H7 (cell line): ENCODE measurements around the gene ELP6. TPM values are rescaled to one million over a fixed set of nuclear protein-coding genes. Genes with fewer than 3 reads are reported as not detected.
"Not testable (repeated sequence)": the region's sequence is repeated elsewhere in the genome, so short reads cannot be mapped to it uniquely, and the experiment has no call there.

Experiments
- DNase-seq: peaks from one replicate; pipeline ENCODE4 v3.0.0; 2012
- H3K27me3 ChIP-seq: 2 replicates; pipeline ENCODE4 v1.6.0; 2011; ENCODE audit warnings: mild to moderate bottlenecking, low read length; ENCODE audit not compliant: control insufficient read depth, insufficient read depth
- H3K36me3 ChIP-seq: replicated peaks from 2 replicates; pipeline ENCODE4 v1.5.1; 2011; ENCODE audit warnings: low read length; ENCODE audit not compliant: control insufficient read depth, insufficient read depth
- H3K4me3 ChIP-seq: 2 replicates; pipeline ENCODE4 v1.5.1; 2011; ENCODE audit warnings: low read depth, mild to moderate bottlenecking, control low read depth, low read length, moderate library complexity; ENCODE audit not compliant: insufficient read depth
- total RNA-seq: library from RNA; depleted of rRNA; stranded (reverse); fragments of >200 nt; shearing (Covaris generic); gene quantifications from 2 replicates; pipeline ENCODE4 v1.2.3, GENCODE V29; 2014

The ELP6 gene
- total RNA-seq, 1 experiment from 2014 or later, result 63.5 TPM

DNA sequence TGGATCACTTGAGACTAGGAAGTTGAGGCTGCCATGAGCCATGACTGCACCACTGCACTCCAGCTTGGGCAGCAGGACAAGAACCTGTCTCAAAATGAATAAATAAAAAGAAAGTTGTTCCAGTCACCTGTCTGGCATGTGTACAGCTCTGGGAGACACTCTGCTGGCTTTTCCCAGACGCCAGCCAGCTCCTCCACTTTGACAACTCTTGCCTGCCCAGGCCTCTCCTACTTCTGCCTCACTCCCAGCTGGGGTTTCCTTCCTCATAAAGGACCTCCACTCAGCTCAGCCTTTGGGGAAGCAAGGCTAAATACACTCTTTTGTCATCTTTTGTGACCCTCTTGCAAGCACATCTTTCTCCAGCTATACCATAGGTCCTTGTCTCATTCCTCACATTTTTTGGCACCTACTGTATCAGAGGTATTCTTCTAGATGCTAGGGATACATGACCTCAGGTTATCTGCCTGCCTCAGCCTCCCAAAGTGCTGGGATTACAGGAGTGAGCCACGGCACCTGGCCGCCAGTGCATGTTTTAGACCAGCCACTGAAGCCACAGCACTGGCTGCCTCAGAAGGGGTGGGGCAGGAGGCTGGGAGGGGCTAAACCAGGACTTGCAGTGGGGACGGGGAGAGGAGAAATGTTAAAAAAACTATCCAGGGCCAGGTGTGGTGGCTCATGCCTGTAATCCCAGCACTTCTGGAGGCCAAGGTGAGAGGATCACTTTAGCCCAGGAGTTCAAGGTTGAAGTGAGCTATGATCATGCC, 10.0 kb upstream of the ELP6 start:
- Histone ChIP-seq H3K27me3 (peaks cover 9% of the 10 kb centered on the region), H3K4me3 (no peak overlapping the region), H3K36me3 (no peaks in the 10 kb centered on the region)
- no peak for DNase-seq

DNA sequence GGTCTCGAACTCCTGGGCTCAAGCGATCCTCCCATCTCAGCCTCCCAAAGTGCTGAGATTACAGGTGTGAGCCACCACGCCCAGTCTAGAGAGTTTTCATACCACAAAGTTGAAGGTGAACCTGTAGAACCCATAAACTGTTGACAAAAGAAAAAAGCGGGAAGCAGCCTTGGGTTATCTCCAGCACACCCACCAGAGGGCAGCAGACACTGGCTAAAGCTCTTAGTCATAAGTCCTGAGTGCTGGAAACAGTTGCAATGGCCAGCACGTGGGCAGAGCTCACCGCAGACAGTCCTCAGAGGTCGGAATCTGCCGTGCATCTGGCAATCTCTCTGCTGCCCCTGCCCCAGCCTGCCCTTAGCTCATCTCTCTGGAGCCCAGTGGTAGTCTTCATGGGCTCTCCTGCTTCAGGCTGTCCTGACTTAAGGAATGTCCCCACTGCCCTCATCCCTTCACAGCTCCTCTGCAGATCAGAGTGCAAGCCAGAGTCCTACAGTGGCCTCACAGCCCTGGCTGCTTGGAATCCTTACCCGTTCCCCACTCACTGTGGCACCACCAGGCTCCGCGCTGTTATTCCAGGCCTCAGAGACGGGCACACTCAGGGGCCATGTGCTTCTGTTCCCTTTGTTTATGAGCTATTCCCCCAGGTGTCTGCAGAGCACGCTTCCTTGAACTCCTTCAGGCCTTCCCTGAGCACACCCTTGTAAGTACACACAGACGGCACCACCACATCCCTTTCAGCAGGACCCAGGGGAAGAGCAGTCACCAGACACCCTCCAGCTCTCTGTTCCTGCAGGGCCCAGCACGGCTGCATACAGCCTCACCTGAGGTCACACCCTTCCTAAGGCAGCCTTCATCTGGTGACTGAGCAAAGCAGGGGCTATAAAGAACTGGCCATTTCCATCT, 8.8 kb upstream of the ELP6 start:
- DNase-seq, result peak; percentile 83
- Histone ChIP-seq H3K27me3 (peaks cover 9% of the 10 kb centered on the region), H3K36me3 (no peaks in the 10 kb centered on the region), H3K4me3 (no peak overlapping the region)

DNA sequence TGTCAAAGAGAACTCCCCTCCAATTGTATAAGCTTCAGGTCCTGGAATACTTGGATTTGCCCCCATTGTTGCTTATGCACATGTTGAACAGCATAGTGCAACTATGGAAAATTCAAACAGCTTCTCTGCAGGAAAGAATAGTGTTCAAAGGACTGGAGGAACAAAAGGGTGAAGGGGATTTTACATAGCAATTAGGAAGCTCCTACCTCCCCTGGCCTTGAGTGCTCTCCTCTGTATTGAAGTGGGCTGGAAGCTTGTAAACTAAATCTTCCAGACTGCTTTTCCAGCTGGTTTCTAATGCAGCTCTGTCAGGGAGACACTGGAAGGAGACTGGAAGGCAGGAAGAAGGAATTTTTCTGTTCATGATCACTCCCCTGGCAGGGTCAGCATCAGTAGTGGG, 7.2 kb upstream of the ELP6 start:
- Histone ChIP-seq H3K36me3 (no peaks in the 10 kb centered on the region), H3K4me3 (no peak overlapping the region), H3K27me3 (peaks cover 9% of the 10 kb centered on the region)
- DNase-seq, result peak; percentile 60

DNA sequence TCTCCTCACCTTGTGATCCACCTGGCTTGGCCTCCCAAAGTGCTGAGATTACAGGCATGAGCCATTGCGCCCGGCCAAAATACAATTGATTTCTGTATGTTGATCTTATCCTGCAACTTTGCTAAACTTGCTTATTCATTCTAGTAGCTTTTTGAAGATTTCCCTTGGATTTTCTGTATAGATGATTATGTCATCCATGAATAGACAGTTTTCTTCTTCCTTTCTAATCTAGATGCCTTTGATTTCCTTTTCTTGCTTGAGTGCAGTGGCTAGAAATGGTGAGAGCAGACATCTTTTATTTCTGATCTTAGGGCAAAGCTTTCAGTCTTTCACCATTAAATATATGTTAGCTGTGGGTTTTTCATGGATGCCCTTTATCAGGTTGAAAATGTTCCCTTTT, 4.4 kb upstream of the ELP6 start:
- H3K36me3 ChIP-seq, result no peaks in the 10 kb centered on the region
- H3K4me3 ChIP-seq, result no peak overlapping the region
- H3K27me3 ChIP-seq, result peaks cover 8% of the 10 kb centered on the region
- no peak for DNase-seq

DNA sequence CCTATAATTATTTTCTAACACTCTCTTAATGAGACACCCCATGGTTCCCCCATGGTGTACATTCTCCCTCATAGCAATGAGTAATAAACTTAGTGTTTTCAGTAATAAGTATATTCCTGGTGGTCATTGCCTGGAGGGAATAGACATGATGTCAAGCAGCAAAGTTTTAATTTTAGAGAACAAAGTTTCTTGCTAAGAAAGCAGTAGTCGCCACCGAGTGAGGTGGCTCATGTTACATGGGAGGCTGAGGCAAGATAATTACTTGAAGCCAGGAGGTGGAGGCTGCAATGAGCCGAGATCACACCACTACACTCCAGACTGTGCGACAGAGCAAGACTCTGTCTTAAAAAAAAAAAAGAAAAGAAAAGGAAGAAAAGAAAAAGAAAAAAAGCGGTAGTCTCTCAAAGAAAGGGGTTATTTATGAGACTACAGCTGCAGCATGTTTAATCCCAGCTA, 2.4 kb upstream of the ELP6 start:
- H3K27me3 ChIP-seq, result no peaks in the 10 kb centered on the region
- no peak overlapping the region for H3K4me3 ChIP-seq
- no peaks in the 10 kb centered on the region; the same call in 1 of the 2 replicates for H3K36me3 ChIP-seq
- no peak for DNase-seq

DNA sequence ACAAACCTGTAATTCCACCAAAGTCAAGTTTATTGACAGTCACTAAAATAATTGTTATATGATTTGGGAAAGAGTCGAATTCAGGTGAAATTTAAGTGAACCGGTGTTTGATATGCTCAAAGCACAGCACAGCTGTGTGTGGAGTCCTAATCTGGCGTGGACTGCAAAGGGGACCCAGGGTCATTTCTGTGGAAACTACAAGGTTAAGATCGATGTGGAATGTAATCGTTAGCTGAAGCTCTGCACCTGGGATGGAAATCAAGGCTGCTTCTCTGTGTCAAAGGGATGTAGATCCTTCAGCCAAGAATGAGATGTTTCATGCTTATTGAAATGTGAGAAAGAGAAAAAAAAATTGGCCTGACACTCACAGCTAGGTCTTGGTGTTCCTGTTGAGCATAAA, 1.6 kb upstream of the ELP6 start:
- H3K4me3 ChIP-seq, result no peak overlapping the region
- no peak for DNase-seq
- H3K27me3 ChIP-seq, result no peaks in the 10 kb centered on the region
- peaks cover 4% of the 10 kb centered on the region for H3K36me3 ChIP-seq

DNA sequence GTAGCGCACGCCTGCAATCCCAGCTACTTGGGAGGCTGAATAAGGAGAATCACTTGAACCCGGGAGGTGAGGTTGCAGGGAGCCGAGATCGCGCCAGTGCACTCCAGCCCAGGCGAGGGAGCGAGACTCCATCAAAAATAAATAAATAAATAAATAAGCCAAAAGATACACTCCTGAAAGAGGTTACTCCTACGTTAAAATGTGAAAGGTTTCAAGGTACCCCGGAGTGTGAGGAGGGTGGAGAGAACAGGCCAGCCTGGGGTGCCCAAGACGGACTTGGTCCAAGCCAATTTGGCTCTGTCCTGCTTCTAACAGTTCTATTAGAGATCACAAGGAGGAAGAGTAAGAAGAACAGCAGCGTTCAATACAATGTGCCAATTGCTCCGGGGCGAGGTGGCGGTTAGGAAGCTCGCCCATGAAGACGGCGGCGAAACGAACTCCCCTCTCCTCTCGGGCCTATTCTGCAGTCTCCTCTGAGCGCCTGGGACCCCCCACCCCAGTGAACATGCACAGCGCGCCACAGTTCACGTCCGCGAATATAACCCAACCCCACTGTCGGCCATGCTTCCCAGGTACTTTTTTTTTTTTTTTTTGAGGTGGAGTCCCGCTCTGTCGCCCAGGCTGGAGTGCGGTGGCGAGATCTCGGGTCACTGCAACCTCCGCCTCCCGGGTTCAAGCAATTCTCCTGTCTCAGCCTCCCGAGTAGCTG, 942 bp downstream of the ELP6 start:
- peak; percentile 52 for DNase-seq
- H3K27me3 ChIP-seq, result no peaks in the 10 kb centered on the region

DNA sequence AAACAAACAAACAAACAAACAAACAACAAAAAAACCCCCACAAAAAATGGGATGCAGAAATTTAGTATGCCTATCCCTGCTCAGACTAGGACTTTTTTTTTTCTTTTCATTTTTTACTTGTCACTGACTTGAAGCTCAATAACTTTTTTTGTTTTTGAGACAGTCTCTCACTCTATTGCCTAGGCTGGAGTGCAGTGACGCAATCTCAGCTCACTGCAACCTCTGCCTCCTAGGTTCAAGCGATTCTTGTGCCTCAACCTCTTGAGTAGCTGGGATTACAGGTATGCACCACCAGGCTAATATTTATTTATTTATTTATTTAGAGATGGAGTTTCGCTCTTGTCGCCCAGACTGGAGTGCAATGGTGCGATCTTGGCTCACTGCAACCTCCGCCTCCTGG, 8.2 kb downstream of the ELP6 start:
- DNase-seq, H3K4me3 ChIP-seq, H3K27me3 ChIP-seq: not testable (repeated sequence)
- H3K36me3 ChIP-seq, result peaks cover 29% of the 10 kb centered on the region

More for the DNA sequence above, 942 bp downstream of the ELP6 start:
- H3K4me3 ChIP-seq, result peak overlapping the region; percentile 80
- H3K36me3 ChIP-seq, result peaks cover 7% of the 10 kb centered on the region

DNA sequence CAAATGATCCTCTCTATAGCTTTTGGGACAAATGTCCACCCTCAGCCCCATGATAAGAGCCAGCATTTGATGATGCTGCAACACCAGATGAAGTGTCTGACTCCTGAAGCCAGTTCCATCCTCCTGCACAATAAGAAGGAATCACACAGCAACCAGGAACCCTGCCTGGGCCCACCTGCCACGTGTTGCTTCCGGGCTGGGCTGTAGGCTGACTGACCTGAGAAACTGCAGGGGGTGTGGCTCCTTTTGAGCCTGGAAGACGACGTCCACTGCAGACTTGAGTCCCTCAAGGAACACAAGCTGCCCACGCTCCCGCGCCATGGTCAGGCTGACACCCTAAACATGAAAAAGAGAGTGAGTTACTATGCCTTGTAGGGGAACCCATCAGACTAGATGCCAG, 9.4 kb downstream of the ELP6 start:
- Histone ChIP-seq H3K4me3 (no peak overlapping the region), H3K36me3 (peaks cover 28% of the 10 kb centered on the region), H3K27me3 (no peaks in the 10 kb centered on the region)
- no peak for DNase-seq

DNA sequence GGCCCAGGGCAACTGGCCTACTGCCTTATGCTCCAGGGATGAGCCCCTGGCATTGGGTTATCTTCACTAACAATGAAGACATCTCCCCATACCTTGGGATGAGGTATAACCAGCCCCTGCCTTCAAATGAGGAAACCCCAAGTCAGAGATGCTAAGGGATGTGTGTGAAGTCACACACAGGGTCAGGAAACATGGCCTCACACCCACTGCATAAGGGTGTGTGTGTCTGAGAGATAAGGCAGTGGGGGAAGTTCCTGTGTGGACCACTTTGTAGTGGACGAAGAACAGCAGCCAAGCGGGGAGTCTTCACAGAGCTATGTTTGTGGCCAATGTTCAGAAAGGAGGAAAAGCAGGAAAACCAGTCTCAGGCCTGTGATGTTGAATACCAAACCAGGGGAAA, 10.5 kb downstream of the ELP6 start:
- DNase-seq, result no peak
- H3K36me3 ChIP-seq, result peaks cover 32% of the 10 kb centered on the region
- no peaks in the 10 kb centered on the region for H3K27me3 ChIP-seq
- H3K4me3 ChIP-seq, result no peak overlapping the region

DNA sequence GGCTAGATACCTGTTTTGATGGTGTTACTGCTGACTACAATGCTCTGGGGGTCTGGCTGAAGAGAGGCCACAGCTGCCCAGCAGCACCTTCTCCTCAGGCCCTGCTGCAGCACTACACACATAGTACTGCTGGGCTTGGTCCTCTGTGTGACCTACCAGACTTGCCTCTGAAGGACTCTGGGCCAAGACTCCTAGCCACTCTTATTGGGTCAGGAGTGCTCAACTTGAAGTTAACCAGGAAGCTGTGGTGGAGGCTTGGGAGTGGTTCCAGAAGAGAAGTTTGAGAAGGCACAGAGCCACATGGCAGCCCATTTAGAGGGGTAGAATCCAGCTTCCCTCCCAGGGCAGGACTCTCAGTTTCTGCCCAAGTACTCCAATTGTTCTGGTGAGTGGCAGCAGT, 16.6 kb downstream of the ELP6 start:
- peaks cover 32% of the 10 kb centered on the region for H3K36me3 ChIP-seq
- no peak overlapping the region for H3K4me3 ChIP-seq
- no peak for DNase-seq
- H3K27me3 ChIP-seq, result no peaks in the 10 kb centered on the region

DNA sequence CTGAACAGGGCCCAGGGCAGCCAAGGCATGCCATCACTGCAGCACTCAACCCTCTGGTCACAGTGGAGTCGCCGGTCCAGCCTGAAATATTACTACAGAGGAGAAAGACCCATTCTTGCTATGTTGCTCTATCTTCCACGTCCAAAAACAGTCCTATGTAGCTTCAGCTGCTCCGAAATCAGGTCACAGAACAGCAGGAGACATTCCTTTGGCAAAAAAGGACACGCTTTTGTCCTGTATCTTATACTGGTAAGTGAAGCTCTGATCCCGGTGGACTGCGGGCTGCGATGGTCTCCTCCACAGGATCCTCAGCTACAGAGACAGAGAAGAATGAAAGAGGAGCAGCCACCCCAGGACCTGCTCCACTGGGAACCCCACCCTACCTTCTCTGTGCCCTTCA, 17.6 kb downstream of the ELP6 start:
- Histone ChIP-seq H3K36me3 (peaks cover 25% of the 10 kb centered on the region), H3K4me3 (no peak overlapping the region)

DNA sequence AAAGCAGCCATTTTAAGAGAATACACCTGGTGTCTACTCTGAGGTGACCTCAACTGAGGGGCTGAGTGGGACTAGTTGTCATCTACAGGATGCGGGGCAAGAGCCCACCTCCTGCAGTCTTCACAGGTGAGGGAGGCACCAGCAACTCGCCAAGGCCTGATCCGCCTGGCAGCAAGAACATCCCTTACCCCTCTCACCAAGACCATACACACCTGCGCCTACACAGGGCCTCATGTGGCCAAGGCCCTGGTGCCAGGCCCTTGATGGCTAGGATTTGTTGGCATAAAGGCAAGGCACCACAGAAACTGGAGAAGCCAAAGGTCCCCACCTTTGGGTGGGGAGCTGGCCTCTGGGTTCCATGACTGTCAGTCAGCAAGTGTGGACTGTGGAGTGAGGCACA, 18.4 kb downstream of the ELP6 start:
- no peaks in the 10 kb centered on the region for H3K27me3 ChIP-seq
- H3K4me3 ChIP-seq, result no peak overlapping the region
- DNase-seq, result no peak
- peaks cover 22% of the 10 kb centered on the region for H3K36me3 ChIP-seq

More for the DNA sequence above, 17.6 kb downstream of the ELP6 start:
- H3K27me3 ChIP-seq, result no peaks in the 10 kb centered on the region
- DNase-seq, result no peak

DNA sequence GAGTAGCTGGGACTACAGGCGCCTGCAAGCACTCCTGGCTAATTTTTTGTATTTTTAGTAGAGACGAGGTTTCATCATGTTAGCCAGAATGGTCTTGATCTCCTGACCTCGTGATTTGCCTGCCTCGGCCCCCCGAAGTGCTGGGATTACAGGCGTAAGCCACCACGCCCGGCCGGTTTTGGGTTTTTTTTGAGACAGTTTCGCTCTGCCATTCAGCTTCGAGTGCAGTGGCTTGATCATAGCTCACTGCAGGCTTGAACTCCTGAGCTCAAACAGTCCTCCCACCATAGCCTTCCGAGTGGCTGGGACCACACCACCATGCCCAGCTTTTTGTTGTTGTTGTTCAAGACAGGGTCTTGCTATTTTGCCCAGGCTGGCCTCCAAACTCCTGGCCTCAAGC, 21.7 kb downstream of the ELP6 start:
- DNase-seq, result no peak
- H3K4me3 ChIP-seq, result no peak overlapping the region

More for the DNA sequence above, 21.7 kb downstream of the ELP6 start:
- Histone ChIP-seq H3K27me3 (no peaks in the 10 kb centered on the region), H3K36me3 (peaks cover 11% of the 10 kb centered on the region)
